ENCODE data around the gene VWC2. TPM values are rescaled to one million over a fixed set of nuclear protein-coding genes. Genes with fewer than 3 reads are reported as not detected.

VWC2 gene
- total RNA-seq, 2 donors from 2014 or later = not detected

- TF ChIP-seq POLR2A (IDR thresholded peaks at IDR 0.05) = no peak
- TF ChIP-seq, protein P1, sequence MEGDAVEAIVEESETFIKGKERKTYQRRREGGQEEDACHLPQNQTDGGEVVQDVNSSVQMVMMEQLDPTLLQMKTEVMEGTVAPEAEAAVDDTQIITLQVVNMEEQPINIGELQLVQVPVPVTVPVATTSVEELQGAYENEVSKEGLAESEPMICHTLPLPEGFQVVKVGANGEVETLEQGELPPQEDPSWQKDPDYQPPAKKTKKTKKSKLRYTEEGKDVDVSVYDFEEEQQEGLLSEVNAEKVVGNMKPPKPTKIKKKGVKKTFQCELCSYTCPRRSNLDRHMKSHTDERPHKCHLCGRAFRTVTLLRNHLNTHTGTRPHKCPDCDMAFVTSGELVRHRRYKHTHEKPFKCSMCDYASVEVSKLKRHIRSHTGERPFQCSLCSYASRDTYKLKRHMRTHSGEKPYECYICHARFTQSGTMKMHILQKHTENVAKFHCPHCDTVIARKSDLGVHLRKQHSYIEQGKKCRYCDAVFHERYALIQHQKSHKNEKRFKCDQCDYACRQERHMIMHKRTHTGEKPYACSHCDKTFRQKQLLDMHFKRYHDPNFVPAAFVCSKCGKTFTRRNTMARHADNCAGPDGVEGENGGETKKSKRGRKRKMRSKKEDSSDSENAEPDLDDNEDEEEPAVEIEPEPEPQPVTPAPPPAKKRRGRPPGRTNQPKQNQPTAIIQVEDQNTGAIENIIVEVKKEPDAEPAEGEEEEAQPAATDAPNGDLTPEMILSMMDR (IDR thresholded peaks at IDR 0.05) = no peak
- Histone ChIP-seq H3K27ac (no peak overlapping the region), H3K4me3 (no peak overlapping the region), H3K9me3 (no peaks in the 10 kb centered on the region), H3K4me1 (peaks cover 33% of the 10 kb centered on the region), H3K36me3 (replicated peaks in 1 of 2; ENCODE audit: insufficient read depth in 1 of 2, low read depth in 2 of 2) (no peaks in the 10 kb centered on the region), H3K27me3 (peaks cover 0 to 12% of the 10 kb centered on the region in 2 donors)
- intact Hi-C loops (cut with DNase I) = no loop called here
- DNase-seq = no peak
- 87 to 95% methylated on average over 4 of the region's 4 CpGs for WGBS, 2 donors
- no peak for ATAC-seq
Observed at GRCh38 chr7:49770838-49771237, 2.6 kb upstream of the VWC2 start.

- DNase-seq (no peak), ATAC-seq (no peak)
- 90 to 93% methylated on average over 11 of the region's 11 CpGs for WGBS, 2 donors
- Histone ChIP-seq H3K9me3 (no peaks in the 10 kb centered on the region), H3K27me3 (peaks cover 0 to 12% of the 10 kb centered on the region in 2 donors), H3K36me3 (replicated peaks in 1 of 2; ENCODE audit: insufficient read depth in 1 of 2, low read depth in 2 of 2) (no peaks in the 10 kb centered on the region), H3K27ac (no peak overlapping the region), H3K4me1 (peaks cover 34% of the 10 kb centered on the region), H3K4me3 (no peak overlapping the region)
- intact Hi-C loops (cut with DNase I) = no loop called here
- TF ChIP-seq, protein P1 (IDR thresholded peaks at IDR 0.05) = no peak
- no peak for TF ChIP-seq POLR2A (IDR thresholded peaks at IDR 0.05)
Observed at GRCh38 chr7:49771427-49772176, 1.8 kb upstream of the VWC2 start.

DNA sequence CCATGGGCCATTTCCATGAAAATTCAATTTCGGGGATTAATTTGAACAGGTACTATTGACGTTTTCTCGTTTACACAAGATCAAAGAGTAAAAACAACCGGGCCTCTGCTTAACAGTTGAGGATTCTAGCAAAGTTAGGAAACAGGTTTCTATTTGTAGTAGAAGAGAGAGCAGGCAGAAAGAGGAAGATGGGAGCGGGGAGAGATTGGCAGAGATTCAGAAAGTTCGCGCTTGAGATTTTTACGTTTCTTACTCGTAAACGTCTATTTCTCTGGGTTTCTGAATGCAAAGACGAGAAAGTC, 571 bp upstream of the VWC2 start:
- no peaks in the 10 kb centered on the region for H3K36me3 ChIP-seq (replicated peaks in 1 of 2; ENCODE audit: insufficient read depth in 1 of 2, low read depth in 2 of 2)
- H3K4me1 ChIP-seq = peaks cover 34% of the 10 kb centered on the region
- H3K27me3 ChIP-seq = peaks cover 0 to 12% of the 10 kb centered on the region in 2 donors
- no peak overlapping the region for H3K4me3 ChIP-seq
- intact Hi-C loops (cut with DNase I) = no loop called here
- no peak for TF ChIP-seq POLR2A (IDR thresholded peaks at IDR 0.05)
- TF ChIP-seq, protein P1 (IDR thresholded peaks at IDR 0.05) = no peak
- ATAC-seq (no peak), DNase-seq (no peak)
- H3K9me3 ChIP-seq = no peaks in the 10 kb centered on the region
- H3K27ac ChIP-seq = no peak overlapping the region
- 3% methylated on average over 11 of the region's 11 CpGs for WGBS, 2 donors

DNA sequence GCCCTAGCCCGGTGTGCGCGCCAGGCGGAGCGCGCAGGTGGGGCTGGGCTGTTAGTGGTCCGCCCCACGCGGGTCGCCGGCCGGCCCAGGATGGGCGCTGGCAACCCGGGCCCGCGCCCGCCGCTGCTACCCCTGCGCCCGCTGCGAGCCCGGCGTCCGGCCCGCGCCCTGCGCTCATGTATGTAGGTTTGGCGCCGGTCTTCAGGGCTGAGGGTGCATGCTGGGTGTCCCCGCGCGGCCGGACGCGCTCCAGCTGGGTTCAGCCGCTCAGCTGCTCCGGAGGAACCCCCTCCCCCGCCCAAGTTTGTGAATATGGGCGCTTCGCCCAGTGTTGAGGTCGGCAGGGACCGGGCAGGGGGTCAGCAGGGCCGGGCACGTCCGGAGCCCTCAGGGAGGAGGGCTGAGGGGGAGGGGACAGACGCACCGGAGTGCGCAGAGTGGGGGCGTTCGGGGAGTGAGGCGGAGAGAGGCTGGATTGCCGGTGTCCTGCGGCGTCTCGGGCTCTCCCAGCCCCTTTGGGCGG, 559 bp downstream of the VWC2 start:
- peak in 1 of 4 donors; percentile 13 for DNase-seq
- TF ChIP-seq POLR2A (IDR thresholded peaks at IDR 0.05) = no peak
- TF ChIP-seq, protein P1 (IDR thresholded peaks at IDR 0.05) = no peak
- peaks cover 34% of the 10 kb centered on the region for H3K4me1 ChIP-seq
- H3K4me3 ChIP-seq = peak overlapping the region in 1 of 2 donors; percentile 39
- no peaks in the 10 kb centered on the region for H3K9me3 ChIP-seq
- no peak overlapping the region for H3K27ac ChIP-seq
- ATAC-seq = peak; percentile 24
- WGBS, 2 donors = 0 to 1% methylated on average over 14 to 56 of the region's 56 CpGs
- no peaks in the 10 kb centered on the region for H3K36me3 ChIP-seq (replicated peaks in 1 of 2; ENCODE audit: insufficient read depth in 1 of 2, low read depth in 2 of 2)
- H3K27me3 ChIP-seq = peaks cover 0 to 12% of the 10 kb centered on the region in 2 donors
- intact Hi-C loops (cut with DNase I) = no loop called here

Data from body of pancreas (tissue), 4 donors.